Prostate gland (tissue), 2 donors: ENCODE measurements around the gene KLK8.

Experiments
- CTCF ChIP-seq, 4 experiments: fragments of 200-600 bp in 2 of 4; fragments of 450-650 bp in 2 of 4; sonication (generic) in 2 of 4; IDR thresholded peaks; 1 replicate in 3 of 4; 2 replicates in 1 of 4; pipeline ENCODE4 v1.5.1; 2016 to 2019; ENCODE audit warnings: antibody characterized with exemption in 4 of 4, mild to moderate bottlenecking in 2 of 4, moderate library complexity in 2 of 4
- POLR2A ChIP-seq: fragments of 450-650 bp; IDR thresholded peaks from one replicate; pipeline ENCODE4 v1.6.1; 2016; ENCODE audit warnings: antibody characterized with exemption, mild to moderate bottlenecking
- POLR2AphosphoS5 ChIP-seq: sonication (generic); formaldehyde crosslinking; IDR thresholded peaks from one replicate; pipeline ENCODE4 v1.6.1; 2017; ENCODE audit warnings: antibody characterized with exemption

GRCh38 chr19:50983625-50984292 lies 17.6 kb downstream of the KLK8 start, which contains the start of gene KLK7:
- TF ChIP-seq CTCF (IDR thresholded peaks at IDR 0.05) (no peak), POLR2A (no peak), POLR2AphosphoS5 (no peak)
